ENCODE measurements around the gene CPNE5.

CPNE5 gene

GRCh38 chr6:36827261-36828079 is 11.8 kb downstream of the CPNE5 start:
- ChIA-PET POLR2A (no interaction called here), CTCF (interaction anchor here (1.1 to 2.0 kb wide), 6 partner anchors 10 to 61 kb away, joined by 3 to 6 read pairs (median 6); no protein-coding TSS in a partner anchor)
- DNase-seq (ENCODE audit: low read depth, low spot score) = no peak
- no peak overlapping the region for H3K4me3 ChIP-seq (ENCODE audit: low read depth, low read length)
- no peak for TF ChIP-seq CTCF (IDR thresholded peaks at IDR 0.05; ENCODE audit: insufficient read depth, low read length, missing control alignments)

GRCh38 chr6:36826520-36827227 is 12.6 kb downstream of the CPNE5 start:
- ChIA-PET CTCF (interaction anchor here (1.8 to 2.2 kb wide), 3 partner anchors 14 to 61 kb away, joined by 4 to 5 read pairs (median 5); no protein-coding TSS in a partner anchor), POLR2A (no interaction called here)
- H3K4me3 ChIP-seq (ENCODE audit: low read depth, low read length) = no peak overlapping the region
- no peak for TF ChIP-seq CTCF (IDR thresholded peaks at IDR 0.05; ENCODE audit: insufficient read depth, low read length, missing control alignments)
- no peak for DNase-seq (ENCODE audit: low read depth, low spot score)

- no peak for TF ChIP-seq CTCF (IDR thresholded peaks at IDR 0.05; ENCODE audit: insufficient read depth, low read length, missing control alignments)
These were observed 13.2 kb downstream of the CPNE5 start for GRCh38 chr6:36825994-36826393.

GRCh38 chr6:36825452-36825851 is 13.8 kb downstream of the CPNE5 start:
- POLR2A ChIA-PET = no interaction called here
- H3K4me3 ChIP-seq (ENCODE audit: low read depth, low read length) = no peak overlapping the region
- no peak for DNase-seq (ENCODE audit: low read depth, low spot score)
- no peak for TF ChIP-seq CTCF (IDR thresholded peaks at IDR 0.05; ENCODE audit: insufficient read depth, low read length, missing control alignments)
- CTCF ChIA-PET = interaction anchor here (1.8 to 2.2 kb wide), 2 partner anchors 13 to 25 kb away, joined by 4 to 5 read pairs; no protein-coding TSS in a partner anchor

More at GRCh38 chr6:36825994-36826393, 13.2 kb downstream of the CPNE5 start:
- CTCF ChIA-PET = interaction anchor here (1.8 to 2.2 kb wide), 3 partner anchors 14 to 60 kb away, joined by 4 to 5 read pairs (median 5); no protein-coding TSS in a partner anchor
- no peak overlapping the region for H3K4me3 ChIP-seq (ENCODE audit: low read depth, low read length)
- POLR2A ChIA-PET = no interaction called here
- no peak for DNase-seq (ENCODE audit: low read depth, low spot score)

GRCh38 chr6:36824253-36824652 is 15.0 kb downstream of the CPNE5 start:
- ChIA-PET POLR2A (no interaction called here), CTCF (interaction anchor here (1.4 kb wide), 1 partner anchor 61 kb away, joined by 3 read pairs; the partner anchor contains the start of gene C6orf89)
- DNase-seq (ENCODE audit: low read depth, low spot score) = no peak
- no peak overlapping the region for H3K4me3 ChIP-seq (ENCODE audit: low read depth, low read length)
- no peak for TF ChIP-seq CTCF (IDR thresholded peaks at IDR 0.05; ENCODE audit: insufficient read depth, low read length, missing control alignments)
